Measurements from ENCODE around the gene AQP12B.
"Not testable (repeated sequence)": the region's sequence is repeated elsewhere in the genome, so short reads cannot be mapped to it uniquely, and the experiment has no call there.

- not testable (repeated sequence) for TF ChIP-seq CTCF (conservative IDR thresholded peaks at IDR 0.05; ENCODE audit: low read depth, low read length); EZH2 (IDR thresholded peaks at IDR 0.05; ENCODE audit: low read length, unreplicated experiment); EZH2phosphoT487 (IDR thresholded peaks at IDR 0.05; ENCODE audit: borderline replicate concordance, low read length)
These were observed 9.1 kb upstream of the AQP12B start, which contains the start of gene AQP12A for GRCh38 chr2:240691631-240692420.
